COR-L47 (cell line): Measurements from ENCODE around the gene P4HB.
"Not testable (repeated sequence)": the region's sequence is repeated elsewhere in the genome, so short reads cannot be mapped to it uniquely, and the experiment has no call there.

Experiments used
- DNase-seq: peaks from one replicate; lab custom pipeline; 2025; lab: John Stamatoyannopoulos, UW

The P4HB gene

DNA sequence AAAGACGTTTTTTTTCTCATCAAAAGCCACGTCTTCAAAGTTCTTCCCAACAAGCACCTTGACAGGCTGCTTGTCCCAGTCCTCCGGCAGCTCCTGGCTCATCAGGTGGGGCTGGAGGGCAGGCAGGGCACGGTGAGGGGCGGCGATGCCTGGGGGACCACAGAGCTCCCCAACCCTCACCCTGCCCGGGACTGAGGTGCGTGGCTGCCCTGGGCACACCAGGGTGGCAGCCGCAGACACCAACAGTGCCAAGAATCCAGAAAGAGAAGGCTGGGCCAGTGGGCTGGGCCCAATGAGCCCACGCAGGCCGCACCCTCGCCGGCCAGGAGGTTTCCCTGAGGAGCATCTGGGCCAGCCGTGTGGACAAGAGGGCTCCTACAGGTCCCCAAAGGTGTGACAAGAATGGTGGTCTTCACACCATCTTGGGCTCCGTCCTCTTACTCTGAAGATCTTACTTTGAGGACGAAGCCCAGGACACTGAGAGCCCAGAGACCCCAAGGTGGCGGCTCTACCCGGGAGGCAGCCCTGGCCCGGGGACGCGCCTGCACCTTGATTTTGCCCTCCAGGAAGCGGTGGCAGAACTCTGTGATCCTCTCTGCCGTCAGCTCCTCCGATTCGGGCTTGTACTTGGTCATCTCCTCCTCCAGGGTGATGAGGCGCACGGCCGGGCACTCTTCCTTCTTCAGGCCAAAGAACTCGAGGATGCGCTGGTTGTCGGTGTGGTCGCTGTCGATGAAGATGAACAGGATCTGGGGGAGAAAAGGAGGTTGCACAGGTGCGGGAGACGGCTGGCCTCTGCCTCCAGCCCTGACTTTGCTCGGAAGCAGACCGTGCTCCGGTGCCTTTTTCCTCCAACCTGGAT is 14.2 kb downstream of the P4HB start:
- no peak for DNase-seq

DNA sequence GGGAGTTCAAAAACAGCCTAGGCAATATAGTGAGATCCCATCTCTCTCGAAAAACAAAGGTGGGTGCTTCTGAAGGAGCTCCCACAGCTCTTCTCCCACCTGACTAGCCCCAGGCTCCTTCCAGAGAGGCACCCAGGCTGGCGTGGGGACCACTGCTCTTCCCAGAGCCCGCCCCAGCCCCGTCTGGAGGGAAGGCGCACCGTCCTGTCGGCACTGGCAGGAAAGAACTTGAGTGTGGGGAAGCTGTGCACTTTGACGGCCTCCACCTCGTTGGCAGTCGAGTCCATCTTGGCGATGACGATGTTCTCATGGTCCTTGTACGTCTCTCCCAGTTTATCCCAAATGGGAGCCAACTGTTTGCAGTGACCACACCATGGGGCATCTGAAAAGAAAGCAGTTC is 15.0 kb downstream of the P4HB start:
- no peak for DNase-seq

GRCh38 chr17:81844887-81845286 is 15.4 kb downstream of the P4HB start:
- DNase-seq: no peak

- no peak for DNase-seq
These were observed 15.9 kb downstream of the P4HB start for GRCh38 chr17:81844327-81844851.

GRCh38 chr17:81843713-81844326 is 16.5 kb downstream of the P4HB start:
- no peak for DNase-seq

DNA sequence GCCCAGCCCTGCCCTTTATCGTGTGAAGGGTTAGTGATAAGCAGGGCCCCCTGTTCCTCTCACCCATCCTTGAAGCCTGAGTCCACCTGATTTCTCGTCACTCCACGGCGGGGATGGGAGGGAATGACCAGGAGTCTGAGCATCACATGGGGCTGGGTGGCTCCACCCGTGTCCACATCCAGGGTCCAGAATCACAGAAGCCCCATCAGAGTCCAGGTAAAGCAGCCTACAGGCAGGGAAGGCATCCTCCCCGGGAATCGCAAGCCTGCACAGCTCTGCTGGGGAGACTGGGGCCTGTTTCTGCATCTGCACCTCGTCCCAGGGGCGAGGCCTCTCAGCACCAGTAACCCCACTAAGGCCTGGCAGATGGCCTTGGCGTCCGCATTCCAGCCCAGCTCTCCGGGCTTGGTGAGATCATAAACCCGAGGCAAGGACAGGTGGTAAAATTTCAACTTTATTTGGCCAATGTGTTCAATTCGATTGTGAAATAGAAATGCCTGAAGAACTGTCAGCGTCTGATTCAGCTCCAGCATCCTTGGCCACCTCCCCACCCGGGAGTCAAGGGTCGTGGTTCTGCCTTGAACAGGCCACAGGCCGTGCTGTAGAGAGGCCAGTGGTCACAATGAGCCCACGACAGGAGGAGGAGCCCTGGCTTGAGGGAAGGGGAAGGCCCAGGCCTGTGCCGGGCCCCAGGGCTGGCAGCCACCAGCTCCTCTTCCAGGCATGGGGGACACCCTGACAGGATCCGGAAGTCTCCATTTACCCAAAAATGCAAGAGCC is 17.4 kb downstream of the P4HB start:
- no peak for DNase-seq

GRCh38 chr17:81842378-81842724 is 18.0 kb downstream of the P4HB start:
- DNase-seq: no peak

- DNase-seq: no peak
These were observed 18.5 kb downstream of the P4HB start for GRCh38 chr17:81841866-81842265.

GRCh38 chr17:81840826-81841778 is 19.2 kb downstream of the P4HB start:
- no peak for DNase-seq

- DNase-seq: not testable (repeated sequence)
These were observed 20.3 kb downstream of the P4HB start for GRCh38 chr17:81840059-81840458.

- no peak for DNase-seq
These were observed 21.0 kb downstream of the P4HB start for GRCh38 chr17:81839301-81839700.

GRCh38 chr17:81838753-81839255 is 21.5 kb downstream of the P4HB start:
- DNase-seq: no peak

DNA sequence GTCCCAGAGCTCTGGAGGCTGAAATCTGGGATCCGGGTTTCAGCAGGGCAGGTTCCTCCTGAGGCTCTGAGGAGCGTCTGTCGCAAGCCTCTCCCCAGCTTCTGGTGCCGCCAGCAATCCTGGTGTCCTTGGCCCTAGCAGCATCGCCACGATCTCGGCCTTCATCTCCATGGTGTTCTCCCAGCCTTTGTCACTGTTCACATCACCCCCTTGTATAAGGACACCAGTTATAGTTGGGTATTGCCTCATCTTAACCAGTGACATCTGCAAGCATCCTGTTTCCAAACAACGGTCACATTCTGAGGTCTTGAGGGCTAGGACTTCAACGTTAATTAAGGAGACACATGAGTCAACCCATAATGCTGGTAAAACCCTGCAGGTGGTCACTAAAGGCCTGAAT is 22.7 kb downstream of the P4HB start:
- DNase-seq: no peak

- DNase-seq: no peak
These were observed 25.5 kb downstream of the P4HB start, which contains the start of gene PPP1R27 for GRCh38 chr17:81834831-81835267. PPP1R27 (minus strand) TSS chr17:81835050; CDS start chr17:81834953, 97 bp downstream.

DNA sequence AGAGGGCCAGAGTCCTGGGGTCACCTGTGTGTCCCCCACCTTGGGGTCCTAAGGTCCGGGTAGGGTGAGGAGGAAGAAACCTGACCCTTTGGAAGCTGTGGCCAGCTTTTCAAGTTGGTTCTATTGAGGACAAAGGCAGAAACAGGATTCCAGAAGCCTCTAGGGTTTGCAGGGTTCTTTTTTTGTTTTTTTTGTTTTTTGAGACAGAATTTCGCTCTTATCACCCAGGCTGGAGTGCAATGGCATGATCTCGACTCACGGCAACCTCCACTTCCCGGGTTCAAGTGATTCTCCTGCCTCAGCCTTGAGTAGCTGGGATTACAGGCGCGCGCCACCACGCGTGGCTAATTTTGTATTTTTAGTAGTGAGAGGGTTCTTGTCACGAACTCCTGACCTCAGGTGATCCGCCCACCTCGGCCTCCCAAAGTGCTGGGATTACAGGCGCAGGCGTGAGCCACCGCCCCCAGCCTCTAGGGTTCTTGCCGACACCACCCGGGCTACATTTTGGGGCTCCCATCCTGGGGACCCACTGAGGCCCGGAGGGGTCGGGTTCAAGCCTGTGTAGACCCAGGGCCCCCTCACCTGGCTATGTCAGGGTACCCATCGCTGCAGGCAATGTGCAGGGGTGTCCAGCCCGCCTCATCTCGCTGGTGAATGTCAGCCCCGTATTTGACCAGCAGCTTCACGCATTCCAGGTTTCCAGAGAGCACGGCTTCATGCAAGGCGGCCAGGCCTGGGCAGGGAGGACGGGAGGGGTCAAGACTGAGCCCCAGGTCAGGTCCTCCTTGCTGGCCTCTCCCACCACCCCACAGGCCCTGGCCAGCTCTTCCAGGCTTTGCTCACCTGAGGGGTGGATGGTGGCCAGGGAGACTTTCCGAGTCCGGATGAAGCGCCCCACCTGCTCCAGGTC is 26.2 kb downstream of the P4HB start:
- no peak for DNase-seq

DNA sequence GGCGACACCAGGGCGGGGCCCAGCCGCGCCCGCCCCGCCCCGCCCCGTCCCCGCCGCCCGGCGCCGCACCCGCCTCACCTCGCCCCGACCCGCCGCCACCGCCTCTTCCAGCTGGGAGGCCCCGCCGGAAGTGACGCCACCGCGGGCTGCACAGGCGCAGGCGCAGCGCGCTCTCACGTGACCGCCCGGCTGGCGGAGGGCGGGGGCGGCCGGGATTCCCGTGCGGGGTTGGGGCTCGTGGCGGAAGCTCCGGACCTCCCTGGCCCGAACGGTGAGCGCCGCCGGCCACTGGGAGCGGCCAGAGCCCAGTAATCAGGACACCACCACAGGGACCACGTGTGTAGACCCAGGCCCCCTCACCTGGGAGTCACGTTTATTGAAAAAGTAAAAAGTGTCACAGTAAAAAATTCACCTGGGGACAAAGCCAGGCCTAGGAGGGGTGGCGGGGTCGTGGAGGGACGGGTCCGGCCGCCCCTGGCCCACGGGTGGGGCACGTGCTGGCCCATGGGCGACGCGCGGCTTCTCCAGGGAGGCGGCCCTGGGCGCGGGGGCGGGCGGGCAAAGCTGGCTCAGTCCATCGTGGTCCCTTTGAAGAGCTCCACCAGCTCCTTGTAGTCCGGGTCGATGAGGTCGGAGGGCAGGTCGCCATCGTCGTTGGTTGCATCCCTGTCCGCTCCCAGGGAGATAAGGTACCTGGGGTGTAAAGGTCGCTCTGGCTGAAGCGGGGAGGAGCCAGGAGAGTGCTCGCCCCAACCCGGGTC is 27.0 kb downstream of the P4HB start, which contains the start of gene MCRIP1:
MCRIP1 (minus strand) TSS at position 132 of the 761 bp plus-strand sequence. CDS start 8,785 bp downstream, outside the sequence.
- peak; percentile 96 for DNase-seq

- DNase-seq: no peak
These were observed 27.7 kb downstream of the P4HB start for GRCh38 chr17:81832608-81833159.

- peak; percentile 32 for DNase-seq
These were observed 28.3 kb downstream of the P4HB start for GRCh38 chr17:81831957-81832607.
